Measurements from ENCODE around the gene VPS45. TPM values are rescaled to one million over a fixed set of nuclear protein-coding genes. Genes with fewer than 3 reads are reported as not detected.
A peak's percentile ranks its signal among the peaks of the same experiment; 100 is the strongest.

VPS45 gene, protein sequence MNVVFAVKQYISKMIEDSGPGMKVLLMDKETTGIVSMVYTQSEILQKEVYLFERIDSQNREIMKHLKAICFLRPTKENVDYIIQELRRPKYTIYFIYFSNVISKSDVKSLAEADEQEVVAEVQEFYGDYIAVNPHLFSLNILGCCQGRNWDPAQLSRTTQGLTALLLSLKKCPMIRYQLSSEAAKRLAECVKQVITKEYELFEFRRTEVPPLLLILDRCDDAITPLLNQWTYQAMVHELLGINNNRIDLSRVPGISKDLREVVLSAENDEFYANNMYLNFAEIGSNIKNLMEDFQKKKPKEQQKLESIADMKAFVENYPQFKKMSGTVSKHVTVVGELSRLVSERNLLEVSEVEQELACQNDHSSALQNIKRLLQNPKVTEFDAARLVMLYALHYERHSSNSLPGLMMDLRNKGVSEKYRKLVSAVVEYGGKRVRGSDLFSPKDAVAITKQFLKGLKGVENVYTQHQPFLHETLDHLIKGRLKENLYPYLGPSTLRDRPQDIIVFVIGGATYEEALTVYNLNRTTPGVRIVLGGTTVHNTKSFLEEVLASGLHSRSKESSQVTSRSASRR
- 10 to 100 TPM; 16.1 to 47.5 (median 34.7) TPM for total RNA-seq

DNA sequence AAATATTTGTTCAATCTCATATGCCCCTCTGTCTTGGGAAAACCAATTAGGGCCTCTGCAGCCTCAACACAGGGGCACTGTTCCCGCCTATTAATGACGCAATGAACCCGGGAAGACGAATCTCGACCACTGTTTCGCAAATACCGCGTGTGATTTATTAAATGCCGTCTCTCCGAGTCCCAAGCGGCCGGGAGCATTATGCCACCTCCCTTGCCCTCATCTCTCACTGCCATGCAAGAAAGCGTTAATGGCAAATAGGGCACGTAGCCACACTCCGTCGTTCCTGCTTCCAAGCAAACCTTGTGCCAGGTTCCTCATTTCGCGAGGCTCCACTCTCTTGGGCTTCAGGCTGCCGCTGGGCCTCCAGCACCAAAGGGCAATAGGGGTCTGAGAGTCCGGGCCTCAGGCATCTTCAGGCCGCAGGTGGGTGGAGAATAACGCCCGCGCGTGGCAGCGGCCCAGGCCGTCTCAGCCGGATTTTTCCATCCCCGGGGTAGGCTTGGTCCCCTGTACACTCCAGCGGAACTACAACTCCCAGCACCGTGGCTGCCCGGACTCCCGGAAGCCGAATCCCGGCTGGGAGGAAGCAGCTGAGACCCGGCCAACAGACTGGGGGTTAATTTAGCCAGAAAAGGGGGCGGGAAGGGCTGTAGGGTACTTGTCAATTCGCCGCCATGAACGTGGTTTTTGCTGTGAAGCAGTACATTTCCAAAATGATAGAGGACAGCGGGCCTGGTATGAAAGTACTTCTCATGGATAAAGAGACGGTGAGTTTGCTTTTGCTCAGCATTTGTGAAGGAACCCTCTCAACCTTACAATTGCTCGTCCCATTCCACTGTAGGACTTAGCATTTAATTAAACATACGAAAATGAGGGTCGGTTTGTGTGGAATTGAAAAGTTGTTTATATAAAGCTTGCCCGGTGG is at the start of gene VPS45:
Gene VPS45 (plus strand): TSS at position 593 of the 925 bp plus-strand sequence. CDS start 82 bp downstream, at position 675.
- WGBS, 2 donors (ENCODE audit: low coverage in 1 of 2): 0 to 1% methylated on average over 7 to 46 of the region's 46 CpGs
- TF ChIP-seq, protein P1, sequence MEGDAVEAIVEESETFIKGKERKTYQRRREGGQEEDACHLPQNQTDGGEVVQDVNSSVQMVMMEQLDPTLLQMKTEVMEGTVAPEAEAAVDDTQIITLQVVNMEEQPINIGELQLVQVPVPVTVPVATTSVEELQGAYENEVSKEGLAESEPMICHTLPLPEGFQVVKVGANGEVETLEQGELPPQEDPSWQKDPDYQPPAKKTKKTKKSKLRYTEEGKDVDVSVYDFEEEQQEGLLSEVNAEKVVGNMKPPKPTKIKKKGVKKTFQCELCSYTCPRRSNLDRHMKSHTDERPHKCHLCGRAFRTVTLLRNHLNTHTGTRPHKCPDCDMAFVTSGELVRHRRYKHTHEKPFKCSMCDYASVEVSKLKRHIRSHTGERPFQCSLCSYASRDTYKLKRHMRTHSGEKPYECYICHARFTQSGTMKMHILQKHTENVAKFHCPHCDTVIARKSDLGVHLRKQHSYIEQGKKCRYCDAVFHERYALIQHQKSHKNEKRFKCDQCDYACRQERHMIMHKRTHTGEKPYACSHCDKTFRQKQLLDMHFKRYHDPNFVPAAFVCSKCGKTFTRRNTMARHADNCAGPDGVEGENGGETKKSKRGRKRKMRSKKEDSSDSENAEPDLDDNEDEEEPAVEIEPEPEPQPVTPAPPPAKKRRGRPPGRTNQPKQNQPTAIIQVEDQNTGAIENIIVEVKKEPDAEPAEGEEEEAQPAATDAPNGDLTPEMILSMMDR (IDR thresholded peaks at IDR 0.05): peak in 3 of 5 experiments; percentile 19 to 62 (median 46)
- peak in 2 of 3 donors; percentile 53 to 73 for TF ChIP-seq POLR2AphosphoS5 (IDR thresholded peaks at IDR 0.05)
- no peak for TF ChIP-seq EP300 (IDR thresholded peaks at IDR 0.05; ENCODE audit: low read depth)
- TF ChIP-seq POLR2A (IDR thresholded peaks at IDR 0.05): peak; percentile 60
- in situ Hi-C loops (cut with MboI; ENCODE audit: low pct_ligation_motif_present in 1 of 4, low pct_unique_long_range_greater_than_20kb in 1 of 4, low sequenced_read_pairs in 3 of 4): loop anchor here in 1 of 4 donors (25.0 kb wide), 1 partner anchor 95 kb away; no protein-coding TSS in a partner anchor

DNA sequence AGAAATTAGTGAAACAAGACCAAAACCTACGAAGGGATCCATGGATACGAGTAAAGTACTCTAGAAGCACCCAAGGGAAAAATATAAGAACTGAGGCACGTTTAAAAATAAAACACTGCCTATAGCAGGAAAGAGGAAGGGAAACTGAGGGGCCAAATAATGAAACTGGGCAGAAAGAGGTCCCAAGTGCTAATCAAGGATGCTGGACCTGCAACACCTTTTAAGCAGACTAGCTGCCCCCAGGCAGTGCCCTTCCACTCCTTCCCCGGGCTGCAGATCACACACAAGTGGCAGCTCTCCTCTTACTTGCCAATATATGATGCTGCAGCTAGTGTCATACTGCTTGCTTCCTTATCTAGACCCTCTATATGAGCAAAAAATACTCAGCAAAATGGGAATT is 49.4 kb upstream of the VPS45 start:
- no peaks in the 10 kb centered on the region for H3K27me3 ChIP-seq
- H3K4me3 ChIP-seq: no peak overlapping the region
- WGBS, 2 donors (ENCODE audit: low coverage in 1 of 2): 71 to 79% methylated on average over 3 to 4 of the region's 4 CpGs
- DNase-seq: no peak
- H3K4me1 ChIP-seq: peaks cover 0 to 20% (median 8%) of the 10 kb centered on the region in 4 donors
- intact Hi-C loops (cut with DNase I; ENCODE audit: low total_unique reads): no loop called here
- H3K9me3 ChIP-seq: no peaks in the 10 kb centered on the region
- no peak overlapping the region for H3K27ac ChIP-seq
- H3K36me3 ChIP-seq: no peaks in the 10 kb centered on the region
- in situ Hi-C loops (cut with MboI; ENCODE audit: low pct_ligation_motif_present in 1 of 4, low pct_unique_long_range_greater_than_20kb in 1 of 4, low sequenced_read_pairs in 3 of 4): no loop called here
- no peak for TF ChIP-seq EP300 (IDR thresholded peaks at IDR 0.05; ENCODE audit: low read depth)
- TF ChIP-seq POLR2AphosphoS5 (IDR thresholded peaks at IDR 0.05): no peak
- TF ChIP-seq POLR2A (IDR thresholded peaks at IDR 0.05): no peak
- TF ChIP-seq, protein P1 (IDR thresholded peaks at IDR 0.05): no peak

More for the DNA sequence above, at the start of gene VPS45:
- no peaks in the 10 kb centered on the region for H3K9me3 ChIP-seq
- peak; percentile 92 for DNase-seq
- H3K36me3 ChIP-seq: peaks cover 0 to 6% (median 0%) of the 10 kb centered on the region in 4 donors
- H3K4me3 ChIP-seq: peak within 1 kb of the TSS; percentile 49 to 86 (median 60)
- intact Hi-C loops (cut with DNase I; ENCODE audit: low total_unique reads): loop anchor here (5.0 kb wide), 1 partner anchor 85 kb away; no protein-coding TSS in a partner anchor
- peak within 1 kb of the TSS; percentile 91 to 94 (median 93) for H3K27ac ChIP-seq
- no peaks in the 10 kb centered on the region for H3K27me3 ChIP-seq
- H3K4me1 ChIP-seq: peaks cover 0 to 35% (median 11%) of the 10 kb centered on the region in 4 donors

DNA sequence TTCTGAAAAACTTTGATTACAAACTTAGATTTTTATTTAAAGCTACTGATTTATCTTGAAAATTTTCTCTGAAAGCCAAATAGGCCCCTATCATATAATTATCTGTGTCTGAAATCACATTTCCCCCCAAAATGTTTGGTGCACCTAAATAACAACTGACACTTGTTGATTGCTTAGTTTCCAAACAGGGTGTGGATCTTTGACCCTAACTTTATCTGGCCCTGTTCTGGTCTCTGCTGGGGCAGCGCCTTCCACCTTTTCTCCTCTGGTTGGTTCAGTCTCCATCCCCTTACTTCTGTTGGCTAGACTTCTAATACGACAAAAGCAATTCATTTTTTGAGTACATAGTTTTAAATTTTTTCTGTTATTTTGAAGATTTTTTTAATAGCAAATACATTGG is 46.9 kb upstream of the VPS45 start:
- TF ChIP-seq POLR2AphosphoS5 (IDR thresholded peaks at IDR 0.05) (no peak), POLR2A (IDR thresholded peaks at IDR 0.05) (no peak), EP300 (IDR thresholded peaks at IDR 0.05; ENCODE audit: low read depth) (no peak)
- TF ChIP-seq, protein P1 (IDR thresholded peaks at IDR 0.05): no peak
- in situ Hi-C loops (cut with MboI; ENCODE audit: low pct_ligation_motif_present in 1 of 4, low pct_unique_long_range_greater_than_20kb in 1 of 4, low sequenced_read_pairs in 3 of 4): no loop called here
- no peaks in the 10 kb centered on the region for H3K9me3 ChIP-seq
- no peak for DNase-seq
- intact Hi-C loops (cut with DNase I; ENCODE audit: low total_unique reads): no loop called here
- no peaks in the 10 kb centered on the region for H3K36me3 ChIP-seq
- H3K4me3 ChIP-seq: no peak overlapping the region
- no peaks in the 10 kb centered on the region for H3K27me3 ChIP-seq
- H3K27ac ChIP-seq: peak overlapping the region; percentile 24 to 76 (median 65)
- WGBS, 2 donors (ENCODE audit: low coverage in 1 of 2): 66 to 90% methylated on average over 2 of the region's 2 CpGs
- peaks cover 0 to 16% (median 8%) of the 10 kb centered on the region in 4 donors for H3K4me1 ChIP-seq

Data from transverse colon (tissue), 4 donors.